GM18526 (cell line): ENCODE data around the gene LONP2.

ENCODE experiments used
- POLR2A ChIP-seq: IDR thresholded peaks from 3 replicates; pipeline ENCODE4 v1.6.1; 2011; ENCODE audit not compliant: insufficient read length; ENCODE audit errors: extremely low read depth

Gene LONP2

GRCh38 chr16:48274476-48274875 is 30.4 kb downstream of the LONP2 start:
- no peak for TF ChIP-seq POLR2A

- no peak for TF ChIP-seq POLR2A
Measured at GRCh38 chr16:48276102-48276501, 32.0 kb downstream of the LONP2 start.

GRCh38 chr16:48277158-48277557 is 33.1 kb downstream of the LONP2 start:
- no peak for TF ChIP-seq POLR2A

- no peak for TF ChIP-seq POLR2A
Measured at GRCh38 chr16:48279199-48279598, 35.1 kb downstream of the LONP2 start.

GRCh38 chr16:48280546-48280945 is 36.4 kb downstream of the LONP2 start:
- TF ChIP-seq POLR2A: no peak

GRCh38 chr16:48282636-48283263 is 38.6 kb downstream of the LONP2 start:
- TF ChIP-seq POLR2A: no peak

GRCh38 chr16:48284772-48285409 is 40.8 kb downstream of the LONP2 start:
- TF ChIP-seq POLR2A: no peak

- no peak for TF ChIP-seq POLR2A
Measured at GRCh38 chr16:48287239-48287638, 43.1 kb downstream of the LONP2 start.

GRCh38 chr16:48291303-48291702 is 47.2 kb downstream of the LONP2 start:
- no peak for TF ChIP-seq POLR2A

GRCh38 chr16:48291754-48292153 is 47.7 kb downstream of the LONP2 start:
- no peak for TF ChIP-seq POLR2A

- TF ChIP-seq POLR2A: no peak
Measured at GRCh38 chr16:48292452-48292851, 48.4 kb downstream of the LONP2 start.

GRCh38 chr16:48294724-48295123 is 50.6 kb downstream of the LONP2 start:
- TF ChIP-seq POLR2A: no peak

GRCh38 chr16:48295488-48296281 is 51.6 kb downstream of the LONP2 start:
- TF ChIP-seq POLR2A: no peak

GRCh38 chr16:48299471-48299870 is 55.4 kb downstream of the LONP2 start:
- no peak for TF ChIP-seq POLR2A

- no peak for TF ChIP-seq POLR2A
Measured at GRCh38 chr16:48300391-48300856, 56.3 kb downstream of the LONP2 start.

- no peak for TF ChIP-seq POLR2A
Measured at GRCh38 chr16:48308535-48308934, 64.4 kb downstream of the LONP2 start.

- no peak for TF ChIP-seq POLR2A
Measured at GRCh38 chr16:48310908-48311641, 67.0 kb downstream of the LONP2 start.
